H7 (cell line): ENCODE measurements around the gene TSPAN9. TPM values are rescaled to one million over a fixed set of nuclear protein-coding genes. Genes with fewer than 3 reads are reported as not detected.

Experiments
- DNase-seq: peaks from one replicate; pipeline ENCODE4 v3.0.0; 2012
- H3K27me3 ChIP-seq: 2 replicates; pipeline ENCODE4 v1.6.0; 2011; ENCODE audit warnings: mild to moderate bottlenecking, low read length; ENCODE audit not compliant: control insufficient read depth, insufficient read depth
- H3K36me3 ChIP-seq: replicated peaks from 2 replicates; pipeline ENCODE4 v1.5.1; 2011; ENCODE audit warnings: low read length; ENCODE audit not compliant: control insufficient read depth, insufficient read depth
- H3K4me3 ChIP-seq: 2 replicates; pipeline ENCODE4 v1.5.1; 2011; ENCODE audit warnings: low read depth, mild to moderate bottlenecking, control low read depth, low read length, moderate library complexity; ENCODE audit not compliant: insufficient read depth
- total RNA-seq: library from RNA; depleted of rRNA; stranded (reverse); fragments of >200 nt; shearing (Covaris generic); gene quantifications from 2 replicates; pipeline ENCODE4 v1.2.3, GENCODE V29; 2014

Gene TSPAN9
- total RNA-seq, 1 experiment from 2014 or later: 22.4 TPM

- Histone ChIP-seq H3K36me3 (no peaks in the 10 kb centered on the region), H3K27me3 (no peaks in the 10 kb centered on the region), H3K4me3 (no peak overlapping the region)
- no peak for DNase-seq
These were observed 33.4 kb downstream of the TSPAN9 start for GRCh38 chr12:3110578-3110977.

GRCh38 chr12:3113671-3114325, 36.6 kb downstream of the TSPAN9 start:
- Histone ChIP-seq H3K27me3 (no peaks in the 10 kb centered on the region), H3K36me3 (no peaks in the 10 kb centered on the region), H3K4me3 (no peak overlapping the region)
- no peak for DNase-seq

GRCh38 chr12:3114671-3115070, 37.5 kb downstream of the TSPAN9 start:
- H3K36me3 ChIP-seq: no peaks in the 10 kb centered on the region
- H3K27me3 ChIP-seq: no peaks in the 10 kb centered on the region
- no peak overlapping the region for H3K4me3 ChIP-seq
- no peak for DNase-seq

DNA sequence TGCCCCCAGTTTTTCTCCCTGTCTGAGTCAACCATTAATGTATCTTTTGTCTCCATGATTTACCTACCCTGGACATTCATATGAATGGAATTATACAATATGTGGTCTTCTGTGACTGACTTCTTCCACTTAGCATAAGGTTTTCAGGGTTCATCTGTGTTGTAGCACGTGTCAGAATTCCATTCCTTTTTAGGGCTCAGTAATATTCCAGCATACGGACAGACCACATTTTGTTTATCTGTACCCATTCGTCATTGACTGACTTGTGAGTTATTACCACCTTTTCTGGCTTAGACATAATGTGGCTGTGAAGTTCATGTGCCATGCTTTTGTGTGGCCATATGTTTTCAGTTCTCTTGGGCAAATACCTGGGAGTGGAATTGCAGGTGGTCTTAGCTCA, 37.9 kb downstream of the TSPAN9 start:
- H3K27me3 ChIP-seq: no peaks in the 10 kb centered on the region
- H3K4me3 ChIP-seq: no peak overlapping the region
- H3K36me3 ChIP-seq: no peaks in the 10 kb centered on the region; the same call in 1 of the 2 replicates
- no peak for DNase-seq

- peak; percentile 60 for DNase-seq
- no peaks in the 10 kb centered on the region; the same call in 1 of the 2 replicates for H3K36me3 ChIP-seq
- H3K4me3 ChIP-seq: no peak overlapping the region
- H3K27me3 ChIP-seq: no peaks in the 10 kb centered on the region
These were observed 39.1 kb downstream of the TSPAN9 start for GRCh38 chr12:3116106-3116844.

GRCh38 chr12:3117144-3117581, 40.0 kb downstream of the TSPAN9 start:
- Histone ChIP-seq H3K4me3 (no peak overlapping the region), H3K27me3 (no peaks in the 10 kb centered on the region), H3K36me3 (no peaks in the 10 kb centered on the region; the same call in 1 of the 2 replicates)
- DNase-seq: no peak

- H3K4me3 ChIP-seq: no peak overlapping the region
- no peaks in the 10 kb centered on the region; the same call in 1 of the 2 replicates for H3K36me3 ChIP-seq
- H3K27me3 ChIP-seq: no peaks in the 10 kb centered on the region
- no peak for DNase-seq
These were observed 40.4 kb downstream of the TSPAN9 start for GRCh38 chr12:3117591-3118015.

DNA sequence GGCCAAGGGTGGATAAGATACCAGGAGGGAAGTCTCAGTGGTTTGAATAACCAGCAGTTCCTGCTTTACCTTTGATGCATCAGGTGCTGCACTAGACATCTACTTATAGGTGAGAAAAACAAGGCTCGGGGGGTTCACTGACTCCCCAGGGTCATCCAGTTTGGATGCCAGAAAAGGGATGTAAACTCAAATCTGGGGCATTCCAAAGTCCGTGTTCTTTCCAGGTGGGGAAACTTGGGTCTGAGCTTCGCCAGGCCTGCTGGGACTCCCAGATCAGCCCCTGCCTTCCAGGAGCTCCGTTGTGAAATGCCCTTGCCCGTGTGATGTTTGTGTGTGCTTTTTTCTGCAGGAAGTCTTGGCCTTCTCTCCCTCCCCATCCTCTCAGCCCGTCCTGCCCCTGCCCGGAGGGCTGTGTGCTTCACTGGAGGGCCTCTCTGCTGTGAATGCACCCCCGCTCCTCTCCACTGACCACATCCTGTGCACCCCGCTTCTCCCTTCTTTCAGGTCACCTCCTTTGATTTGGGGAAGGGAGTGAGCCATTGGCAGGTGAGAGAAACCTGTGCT, 42.1 kb downstream of the TSPAN9 start:
- no peaks in the 10 kb centered on the region for H3K27me3 ChIP-seq
- DNase-seq: no peak
- H3K36me3 ChIP-seq: no peaks in the 10 kb centered on the region; the same call in 1 of the 2 replicates
- H3K4me3 ChIP-seq: no peak overlapping the region

DNA sequence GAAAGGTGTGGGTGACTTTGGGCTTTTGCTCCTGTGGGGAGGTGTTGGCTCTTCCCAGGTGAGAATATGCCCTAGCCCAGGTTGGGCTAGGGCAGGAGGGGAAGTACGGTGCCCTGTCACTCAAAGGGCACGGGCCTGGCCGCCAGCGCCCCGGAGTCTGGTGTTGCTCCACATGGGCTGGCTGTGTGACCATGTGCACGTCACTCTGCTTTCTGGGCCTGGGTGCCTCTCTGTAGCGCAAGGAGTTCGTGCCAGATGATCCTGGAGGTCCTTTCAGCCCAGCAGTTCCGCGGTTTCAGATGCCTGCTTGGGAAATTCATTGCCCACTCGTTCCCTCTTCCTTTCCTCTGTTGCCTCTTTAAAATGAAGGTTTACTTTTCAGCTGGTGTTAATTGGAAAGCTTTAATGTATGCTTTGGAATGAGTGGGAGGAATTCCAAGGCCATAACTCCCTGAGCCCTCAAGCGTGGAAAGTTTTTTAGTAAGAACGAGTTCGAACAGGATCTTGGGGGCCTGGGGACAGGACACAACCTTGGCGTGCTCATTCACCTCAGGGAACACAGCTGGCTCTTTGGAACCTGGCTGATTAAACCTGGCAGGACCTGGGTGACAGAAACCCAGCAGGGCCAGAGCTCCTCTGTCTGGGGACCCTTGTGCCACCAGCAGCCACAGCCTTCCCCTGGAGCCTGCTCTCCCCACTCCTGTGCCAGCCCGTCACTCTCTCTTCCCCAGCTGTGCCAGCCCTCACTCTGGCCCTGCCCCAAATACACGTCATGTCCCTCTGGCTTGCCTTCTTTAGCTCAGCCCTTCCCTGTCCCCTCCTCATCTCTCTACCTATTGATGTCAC, 42.8 kb downstream of the TSPAN9 start:
- DNase-seq: no peak
- H3K4me3 ChIP-seq: no peak overlapping the region
- H3K36me3 ChIP-seq: no peaks in the 10 kb centered on the region; the same call in 1 of the 2 replicates
- H3K27me3 ChIP-seq: no peaks in the 10 kb centered on the region

DNA sequence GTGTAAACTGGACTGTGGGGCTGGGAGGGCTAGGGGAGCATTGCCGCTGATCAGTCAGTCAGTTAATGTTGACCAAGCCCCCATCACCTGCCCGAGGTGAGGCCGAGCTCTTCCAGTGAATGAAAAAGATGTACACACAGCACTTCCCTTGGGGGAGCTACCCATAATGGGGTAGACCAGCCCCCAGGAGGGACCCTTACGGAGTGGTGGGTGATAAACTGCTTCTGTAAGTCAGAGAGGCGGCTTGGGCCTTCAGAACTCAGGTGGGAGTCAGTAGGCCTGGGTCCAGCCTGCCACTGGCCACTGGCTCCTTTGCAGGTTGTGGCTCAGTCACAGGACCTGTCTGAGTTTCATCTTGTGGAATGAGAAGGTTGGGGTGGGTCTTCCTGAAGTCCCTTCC, 43.5 kb downstream of the TSPAN9 start:
- no peaks in the 10 kb centered on the region for H3K27me3 ChIP-seq
- no peak overlapping the region for H3K4me3 ChIP-seq
- H3K36me3 ChIP-seq: no peaks in the 10 kb centered on the region; the same call in 1 of the 2 replicates
- no peak for DNase-seq

GRCh38 chr12:3122841-3123678, 45.9 kb downstream of the TSPAN9 start:
- Histone ChIP-seq H3K36me3 (no peaks in the 10 kb centered on the region; the same call in 1 of the 2 replicates), H3K27me3 (no peaks in the 10 kb centered on the region), H3K4me3 (no peak overlapping the region)
- peak; percentile 66 for DNase-seq

DNA sequence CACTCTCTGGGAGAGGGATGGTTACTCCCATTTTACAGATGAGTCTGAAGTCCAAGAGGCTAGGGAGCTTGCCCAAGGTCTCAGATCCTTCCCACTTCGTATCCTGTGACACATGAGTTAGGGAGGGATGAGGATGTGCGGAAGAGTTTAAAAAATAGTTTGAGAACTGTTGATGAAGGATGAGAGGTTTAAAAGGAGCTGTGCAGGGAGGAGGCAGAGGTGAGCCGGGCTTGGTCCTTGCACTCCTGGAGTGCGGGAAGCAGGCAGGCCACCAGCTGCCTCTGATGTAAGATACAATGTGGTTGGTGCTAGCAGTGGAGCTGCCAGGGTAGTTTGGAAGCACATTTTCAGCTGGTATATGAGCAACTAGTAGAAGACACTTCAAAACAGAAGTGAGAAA, 46.5 kb downstream of the TSPAN9 start:
- DNase-seq: no peak
- Histone ChIP-seq H3K36me3 (no peaks in the 10 kb centered on the region; the same call in 1 of the 2 replicates), H3K27me3 (no peaks in the 10 kb centered on the region), H3K4me3 (no peak overlapping the region)

GRCh38 chr12:3124917-3125316, 47.7 kb downstream of the TSPAN9 start:
- Histone ChIP-seq H3K4me3 (no peak overlapping the region), H3K27me3 (no peaks in the 10 kb centered on the region), H3K36me3 (no peaks in the 10 kb centered on the region; the same call in 1 of the 2 replicates)
- DNase-seq: no peak
